ENCODE measurements around the gene C6orf132.

Gene C6orf132

GRCh38 chr6:42090819-42091717 is 51.4 kb downstream of the C6orf132 start:
- TF ChIP-seq, protein P1, sequence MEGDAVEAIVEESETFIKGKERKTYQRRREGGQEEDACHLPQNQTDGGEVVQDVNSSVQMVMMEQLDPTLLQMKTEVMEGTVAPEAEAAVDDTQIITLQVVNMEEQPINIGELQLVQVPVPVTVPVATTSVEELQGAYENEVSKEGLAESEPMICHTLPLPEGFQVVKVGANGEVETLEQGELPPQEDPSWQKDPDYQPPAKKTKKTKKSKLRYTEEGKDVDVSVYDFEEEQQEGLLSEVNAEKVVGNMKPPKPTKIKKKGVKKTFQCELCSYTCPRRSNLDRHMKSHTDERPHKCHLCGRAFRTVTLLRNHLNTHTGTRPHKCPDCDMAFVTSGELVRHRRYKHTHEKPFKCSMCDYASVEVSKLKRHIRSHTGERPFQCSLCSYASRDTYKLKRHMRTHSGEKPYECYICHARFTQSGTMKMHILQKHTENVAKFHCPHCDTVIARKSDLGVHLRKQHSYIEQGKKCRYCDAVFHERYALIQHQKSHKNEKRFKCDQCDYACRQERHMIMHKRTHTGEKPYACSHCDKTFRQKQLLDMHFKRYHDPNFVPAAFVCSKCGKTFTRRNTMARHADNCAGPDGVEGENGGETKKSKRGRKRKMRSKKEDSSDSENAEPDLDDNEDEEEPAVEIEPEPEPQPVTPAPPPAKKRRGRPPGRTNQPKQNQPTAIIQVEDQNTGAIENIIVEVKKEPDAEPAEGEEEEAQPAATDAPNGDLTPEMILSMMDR (IDR thresholded peaks at IDR 0.05): no peak

DNA sequence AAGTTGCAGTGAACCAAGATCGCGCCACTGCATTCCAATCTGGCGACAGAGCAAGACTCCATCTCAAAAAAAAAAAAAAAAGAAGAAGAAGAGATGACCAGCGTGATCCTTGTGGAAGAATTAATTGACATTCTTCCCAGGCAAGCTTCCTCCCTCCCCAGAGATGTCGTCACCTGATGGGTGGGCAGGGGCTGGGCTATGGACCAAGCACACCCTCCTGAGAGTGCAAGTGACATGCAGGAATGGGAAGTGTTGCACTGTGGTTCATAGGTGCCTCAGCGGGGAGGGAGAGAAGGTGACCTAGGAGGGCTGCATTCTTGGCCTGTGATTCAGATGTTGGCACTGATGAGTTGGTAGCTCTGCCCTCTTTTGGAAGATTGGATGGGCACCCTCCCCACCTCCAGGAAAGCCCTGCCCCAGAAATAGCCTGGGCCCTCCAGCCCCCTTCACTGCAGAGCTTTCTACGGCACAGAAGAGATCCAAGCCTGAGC is 54.3 kb downstream of the C6orf132 start:
- TF ChIP-seq, protein P1 (IDR thresholded peaks at IDR 0.05): no peak

GRCh38 chr6:42086046-42087035 is 56.1 kb downstream of the C6orf132 start:
- TF ChIP-seq, protein P1 (IDR thresholded peaks at IDR 0.05): no peak

- TF ChIP-seq, protein P1 (IDR thresholded peaks at IDR 0.05): no peak
These were observed 57.5 kb downstream of the C6orf132 start for GRCh38 chr6:42084889-42085288.

DNA sequence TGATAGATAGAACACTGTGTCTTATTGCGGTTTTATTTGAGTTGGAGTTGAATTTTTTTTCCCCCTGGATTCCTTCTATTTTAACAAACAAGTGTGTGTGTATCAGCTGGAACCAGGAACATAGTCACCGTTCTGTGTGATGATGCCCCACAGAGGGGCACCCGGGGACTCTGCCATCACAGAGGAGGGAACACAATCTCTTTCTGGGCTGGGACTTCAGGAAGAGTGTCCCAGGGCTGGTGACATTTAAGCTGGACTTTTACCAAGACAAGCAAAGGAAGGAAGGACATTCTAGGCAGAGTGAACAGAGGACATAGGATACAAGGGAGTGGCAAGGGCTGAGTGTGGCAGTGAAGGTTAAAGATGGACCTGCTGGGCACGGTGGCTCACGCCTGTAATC is 58.9 kb downstream of the C6orf132 start:
- TF ChIP-seq, protein P1 (IDR thresholded peaks at IDR 0.05): no peak

DNA sequence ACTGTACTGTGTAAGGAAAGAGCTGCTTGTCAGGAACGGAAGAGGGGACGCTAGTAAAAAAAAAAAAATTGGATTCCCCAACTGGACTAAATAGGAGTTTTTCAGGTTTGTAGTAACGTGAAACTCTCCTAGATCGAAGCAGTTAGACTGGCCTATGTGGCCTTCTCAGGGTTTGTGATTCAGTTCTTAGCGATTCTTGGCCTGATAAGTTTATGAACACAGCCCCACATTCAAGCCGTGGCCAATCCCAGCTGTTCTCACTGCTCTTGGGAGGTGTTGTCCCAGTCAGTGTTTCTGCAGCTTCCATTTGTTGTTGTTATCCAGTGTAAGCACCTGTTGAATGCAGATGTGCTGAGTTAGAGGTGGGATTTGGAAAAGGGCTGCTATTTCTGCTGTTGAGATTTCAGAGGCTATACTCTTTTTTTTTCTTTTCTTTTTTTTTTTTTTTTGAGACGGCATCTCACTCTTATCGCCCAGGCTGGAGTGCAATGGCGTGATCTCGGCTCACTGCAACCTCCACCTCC is 62.4 kb downstream of the C6orf132 start:
- TF ChIP-seq, protein P1 (IDR thresholded peaks at IDR 0.05): no peak

DNA sequence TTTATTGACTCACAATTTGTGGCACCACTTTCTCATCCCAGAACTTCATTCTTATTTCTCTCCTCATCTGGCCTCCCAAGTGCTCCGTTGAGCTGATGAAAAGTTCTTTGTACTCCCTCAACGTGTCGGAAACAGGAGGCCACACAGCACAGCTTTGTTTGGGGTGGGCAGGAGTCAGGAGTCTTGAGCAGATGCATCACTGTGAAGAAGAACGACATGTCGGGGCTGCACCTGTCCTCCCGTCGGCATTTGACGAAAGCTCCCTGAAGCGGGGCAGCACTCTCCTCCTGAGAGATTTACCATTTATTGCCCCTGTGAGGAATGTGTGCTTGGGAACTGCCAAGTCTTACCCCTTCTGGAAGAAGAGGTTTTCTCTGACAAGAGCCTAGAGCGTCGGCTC is 64.0 kb downstream of the C6orf132 start:
- TF ChIP-seq, protein P1 (IDR thresholded peaks at IDR 0.05): no peak
